GM12878 (cell line): ENCODE measurements around the gene GARRE1.

Experiments used
- BHLHE40 ChIP-seq, 2 experiments: fragments of 450-650 bp in 1 of 2; IDR thresholded peaks; 2 replicates each; pipeline ENCODE4 v1.6.1; 2011 to 2017; ENCODE audit warnings: low read depth in 2 of 2, borderline replicate concordance in 1 of 2, improper control_type of control experiment in 1 of 2, low read length in 1 of 2, mild to moderate bottlenecking in 1 of 2
- ETV6 ChIP-seq, 2 experiments: fragments of 450-650 bp in 1 of 2; IDR thresholded peaks in 1 of 2; conservative IDR thresholded peaks in 1 of 2; 2 replicates each; pipeline ENCODE4 v1.6.1; 2014; ENCODE audit warnings: antibody characterized with exemption in 1 of 2, borderline replicate concordance in 1 of 2, low read depth in 1 of 2, mild to moderate bottlenecking in 1 of 2, moderate library complexity in 1 of 2
- EZH2 ChIP-seq: IDR thresholded peaks from 2 replicates; pipeline ENCODE4 v1.6.1; 2012; ENCODE audit warnings: low read depth, mild to moderate bottlenecking, control low read depth, inconsistent platforms, low read length, borderline replicate concordance; ENCODE audit not compliant: control insufficient read depth
- GABPA ChIP-seq: IDR thresholded peaks from 2 replicates; pipeline ENCODE4 v1.6.1; 2014; ENCODE audit warnings: antibody characterized with exemption, low read depth, mild to moderate bottlenecking, inconsistent platforms
- GATAD2B ChIP-seq: fragments of 450-650 bp; conservative IDR thresholded peaks from 2 replicates; pipeline ENCODE4 v1.6.1; 2017; ENCODE audit warnings: low read depth, mild to moderate bottlenecking, moderate library complexity
- SMAD1 ChIP-seq: fragments of 450-650 bp; IDR thresholded peaks from 2 replicates; pipeline ENCODE4 v1.6.1; 2018; ENCODE audit warnings: mild to moderate bottlenecking, low read depth; ENCODE audit not compliant: partially characterized antibody
- TF ChIP-seq, protein P1 (sequence below), 3 experiments: IDR thresholded peaks in 2 of 3; conservative IDR thresholded peaks in 1 of 3; 2 replicates each; pipeline ENCODE4 v1.5.1; 2011; ENCODE audit warnings: low read depth in 3 of 3, low read length in 3 of 3, mild to moderate bottlenecking in 3 of 3, control low read depth in 2 of 3, moderate library complexity in 2 of 3, inconsistent platforms in 1 of 3, mixed read lengths in 1 of 3; ENCODE audit not compliant: control insufficient read depth in 2 of 3, insufficient read depth in 1 of 3; ENCODE audit errors: extremely low read depth in 1 of 3

DNA sequence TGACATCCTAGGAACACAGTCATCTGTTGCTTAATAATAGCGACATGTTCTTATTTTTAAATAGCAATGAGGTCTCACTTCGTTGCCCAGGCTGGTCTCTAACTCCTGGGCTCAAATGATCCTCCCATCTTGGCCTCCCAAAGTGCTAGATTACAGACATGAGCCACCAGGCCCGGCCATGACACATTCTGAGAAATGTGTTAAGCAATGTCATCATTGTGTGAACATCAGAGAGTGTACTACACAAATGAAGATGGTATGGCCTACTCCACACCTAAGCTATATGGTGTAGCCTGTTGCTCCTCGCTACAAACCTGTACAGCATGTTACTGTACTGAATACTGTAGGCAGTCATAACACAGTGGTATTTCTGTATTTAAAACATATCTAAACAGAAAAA lies 24.6 kb upstream of the GARRE1 start:
- TF ChIP-seq GATAD2B: no peak
- TF ChIP-seq, protein P1, sequence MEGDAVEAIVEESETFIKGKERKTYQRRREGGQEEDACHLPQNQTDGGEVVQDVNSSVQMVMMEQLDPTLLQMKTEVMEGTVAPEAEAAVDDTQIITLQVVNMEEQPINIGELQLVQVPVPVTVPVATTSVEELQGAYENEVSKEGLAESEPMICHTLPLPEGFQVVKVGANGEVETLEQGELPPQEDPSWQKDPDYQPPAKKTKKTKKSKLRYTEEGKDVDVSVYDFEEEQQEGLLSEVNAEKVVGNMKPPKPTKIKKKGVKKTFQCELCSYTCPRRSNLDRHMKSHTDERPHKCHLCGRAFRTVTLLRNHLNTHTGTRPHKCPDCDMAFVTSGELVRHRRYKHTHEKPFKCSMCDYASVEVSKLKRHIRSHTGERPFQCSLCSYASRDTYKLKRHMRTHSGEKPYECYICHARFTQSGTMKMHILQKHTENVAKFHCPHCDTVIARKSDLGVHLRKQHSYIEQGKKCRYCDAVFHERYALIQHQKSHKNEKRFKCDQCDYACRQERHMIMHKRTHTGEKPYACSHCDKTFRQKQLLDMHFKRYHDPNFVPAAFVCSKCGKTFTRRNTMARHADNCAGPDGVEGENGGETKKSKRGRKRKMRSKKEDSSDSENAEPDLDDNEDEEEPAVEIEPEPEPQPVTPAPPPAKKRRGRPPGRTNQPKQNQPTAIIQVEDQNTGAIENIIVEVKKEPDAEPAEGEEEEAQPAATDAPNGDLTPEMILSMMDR (IDR thresholded peaks at IDR 0.05 in 2 of 3, conservative IDR thresholded peaks at IDR 0.05 in 1 of 3; ENCODE audit: control insufficient read depth in 2 of 3, extremely low read depth in 1 of 3, insufficient read depth in 1 of 3, low read depth in 3 of 3, low read length in 3 of 3): no peak
- TF ChIP-seq EZH2: no peak
- no peak for TF ChIP-seq BHLHE40 (IDR thresholded peaks at IDR 0.05; ENCODE audit: borderline replicate concordance in 1 of 2, low read depth in 2 of 2, low read length in 1 of 2)
- no peak for TF ChIP-seq GABPA
- no peak for TF ChIP-seq ETV6 (conservative IDR thresholded peaks at IDR 0.05 in 1 of 2, IDR thresholded peaks at IDR 0.05 in 1 of 2; ENCODE audit: borderline replicate concordance in 1 of 2, low read depth in 1 of 2)
- no peak for TF ChIP-seq SMAD1
